LHCN-M2 (cell line): Measurements from ENCODE around the gene ATP5ME. TPM values are rescaled to one million over a fixed set of nuclear protein-coding genes. Genes with fewer than 3 reads are reported as not detected.
"Not testable (repeated sequence)": the region's sequence is repeated elsewhere in the genome, so short reads cannot be mapped to it uniquely, and the experiment has no call there.

Experiments
- DNase-seq: peaks from one replicate; pipeline ENCODE4 v3.0.0-alpha.2; 2012; ENCODE audit warnings: low read depth
- total RNA-seq: library from RNA; depleted of rRNA; stranded (reverse); fragments of >200 nt; gene quantifications from 2 replicates; pipeline ENCODE4 v1.2.3, GENCODE V29; 2014

Gene ATP5ME
- total RNA-seq, 1 experiment from 2014 or later, result 54.2 TPM

GRCh38 chr4:656436-657337, 17.4 kb downstream of the ATP5ME start:
- no peak for DNase-seq

- DNase-seq, result no peak
Observed at GRCh38 chr4:655464-656151, 18.5 kb downstream of the ATP5ME start.

GRCh38 chr4:654871-655463, 19.1 kb downstream of the ATP5ME start:
- no peak for DNase-seq

- no peak for DNase-seq
Observed at GRCh38 chr4:654503-654845, 19.6 kb downstream of the ATP5ME start.

- no peak for DNase-seq
Observed at GRCh38 chr4:653831-654502, 20.1 kb downstream of the ATP5ME start.

DNA sequence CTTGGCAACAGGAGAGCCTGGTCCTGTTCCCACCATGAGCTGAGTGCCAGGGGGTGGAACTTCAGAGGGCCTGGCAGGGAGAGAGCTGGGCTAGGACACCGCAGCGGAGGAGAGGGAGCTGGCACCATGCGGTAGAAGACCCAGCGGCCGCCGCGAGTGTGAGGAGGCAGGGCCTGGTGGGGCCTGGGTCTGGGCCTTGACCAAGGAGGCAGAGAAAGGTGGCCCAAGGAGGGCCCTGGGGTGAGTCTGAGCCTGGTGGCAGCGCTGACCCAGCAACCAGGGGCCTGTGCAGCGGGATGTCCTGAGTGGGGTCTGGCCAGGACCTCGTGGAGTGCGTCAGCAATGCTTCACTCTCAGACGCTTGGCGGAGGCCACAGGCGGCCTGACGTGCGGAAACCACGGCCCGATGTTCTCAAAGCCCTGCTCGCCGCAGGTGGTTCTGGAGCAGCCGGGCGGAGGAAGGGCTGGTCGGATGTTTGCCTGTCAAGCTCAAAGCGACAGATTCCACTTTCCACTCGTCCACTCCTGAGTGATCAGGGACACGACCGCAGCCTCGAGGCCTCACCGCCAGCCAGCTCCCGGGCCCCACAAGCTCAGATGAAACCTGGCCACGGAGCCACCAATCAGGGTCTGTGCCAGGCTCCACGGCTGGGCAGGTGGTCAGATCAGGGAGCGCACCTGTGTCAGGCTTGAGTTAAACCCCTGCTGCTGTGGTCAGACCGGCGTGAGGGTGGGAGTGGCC, 20.8 kb downstream of the ATP5ME start:
- no peak for DNase-seq

- no peak for DNase-seq
Observed at GRCh38 chr4:651884-652642, 22.0 kb downstream of the ATP5ME start.

- no peak for DNase-seq
Observed at GRCh38 chr4:650951-651883, 22.9 kb downstream of the ATP5ME start.

GRCh38 chr4:650461-650860, 23.6 kb downstream of the ATP5ME start:
- DNase-seq, result no peak

DNA sequence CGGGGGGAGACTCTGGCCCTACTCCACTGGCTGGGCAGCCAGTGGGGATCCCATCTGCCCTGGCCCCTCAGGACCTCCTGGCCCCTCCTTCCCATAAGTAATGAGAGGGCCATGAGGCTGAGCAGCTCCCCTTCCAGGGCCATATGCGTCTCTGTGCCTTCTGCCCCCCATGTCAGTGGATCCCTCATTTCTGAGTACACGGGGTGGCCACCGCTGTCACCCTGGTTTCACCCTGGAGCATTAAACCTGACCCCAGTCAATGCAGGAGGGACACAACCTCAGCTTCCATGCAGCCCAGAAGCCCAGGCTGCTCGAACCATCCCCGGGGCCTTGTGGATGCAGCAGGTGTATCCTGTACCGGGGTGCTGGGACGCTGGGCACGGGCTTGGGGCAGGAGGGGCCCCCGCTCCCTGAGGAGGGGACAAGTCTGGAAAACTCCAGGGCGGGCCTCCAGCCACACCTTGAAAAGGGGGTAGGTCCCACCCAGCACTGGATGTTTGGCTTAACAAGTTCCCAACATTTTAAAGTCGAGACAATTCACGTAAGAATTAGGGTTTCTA, 24.2 kb downstream of the ATP5ME start:
- DNase-seq, result no peak

GRCh38 chr4:649293-649625, 24.8 kb downstream of the ATP5ME start:
- no peak for DNase-seq

DNA sequence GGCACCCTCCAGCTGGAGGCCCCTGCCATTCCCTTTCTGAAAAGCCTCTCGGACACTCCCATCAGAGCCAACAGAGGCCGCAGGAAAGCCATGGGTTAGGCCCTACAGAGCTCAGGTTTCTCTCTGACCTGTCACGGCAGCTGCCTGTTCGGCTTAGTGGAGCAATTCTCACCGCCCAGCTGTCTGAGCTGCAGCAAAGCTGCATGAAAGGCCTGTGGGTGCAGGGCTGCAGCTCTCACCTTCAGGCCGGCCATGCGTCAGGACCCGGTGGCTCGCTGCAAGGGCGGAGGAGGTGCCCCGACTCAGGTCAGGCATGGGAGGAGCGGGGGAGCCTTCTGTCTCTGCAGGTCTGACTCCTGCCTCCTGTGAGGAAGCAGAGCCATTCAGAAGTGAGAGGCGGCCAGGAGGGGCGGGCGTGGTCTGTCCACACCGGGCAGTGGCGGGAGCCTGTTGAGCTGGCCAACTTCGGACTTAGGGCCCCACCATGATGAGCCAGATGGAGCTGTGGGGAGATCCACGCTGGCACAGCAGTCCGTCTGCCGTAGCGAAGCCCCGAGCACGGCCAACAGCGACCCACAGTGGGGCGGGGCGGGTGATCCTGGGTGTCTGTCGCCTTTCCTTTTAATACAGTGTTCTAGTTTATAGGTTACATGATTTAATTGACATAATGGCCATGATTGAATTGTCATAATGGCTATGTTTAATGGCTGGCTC, 25.3 kb downstream of the ATP5ME start:
- peak; percentile 5 for DNase-seq

- DNase-seq, result no peak
Observed at GRCh38 chr4:647481-647880, 26.6 kb downstream of the ATP5ME start.

- no peak for DNase-seq
Observed at GRCh38 chr4:646460-646859, 27.6 kb downstream of the ATP5ME start.

DNA sequence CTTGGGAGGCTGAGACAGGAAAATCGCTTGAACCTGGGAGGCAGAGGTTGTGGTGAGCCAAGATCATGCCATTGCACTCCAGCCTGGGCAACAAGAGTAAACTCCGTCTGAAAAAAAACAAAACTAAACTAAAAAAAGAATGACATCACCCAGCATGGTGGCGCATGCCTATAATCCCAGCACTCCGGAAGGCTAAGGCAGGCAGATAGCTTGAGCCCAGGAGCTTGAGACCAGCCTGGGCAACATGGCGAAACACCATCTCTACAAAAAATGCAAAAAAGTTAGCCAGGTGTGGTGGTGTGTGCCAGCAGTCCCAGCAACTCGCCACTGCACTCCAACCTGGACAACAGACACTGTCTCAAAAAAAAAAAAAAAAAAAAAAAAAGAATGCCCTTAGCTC, 31.7 kb downstream of the ATP5ME start:
- not testable (repeated sequence) for DNase-seq

- DNase-seq, result no peak
Observed at GRCh38 chr4:637536-638280, 36.4 kb downstream of the ATP5ME start.

DNA sequence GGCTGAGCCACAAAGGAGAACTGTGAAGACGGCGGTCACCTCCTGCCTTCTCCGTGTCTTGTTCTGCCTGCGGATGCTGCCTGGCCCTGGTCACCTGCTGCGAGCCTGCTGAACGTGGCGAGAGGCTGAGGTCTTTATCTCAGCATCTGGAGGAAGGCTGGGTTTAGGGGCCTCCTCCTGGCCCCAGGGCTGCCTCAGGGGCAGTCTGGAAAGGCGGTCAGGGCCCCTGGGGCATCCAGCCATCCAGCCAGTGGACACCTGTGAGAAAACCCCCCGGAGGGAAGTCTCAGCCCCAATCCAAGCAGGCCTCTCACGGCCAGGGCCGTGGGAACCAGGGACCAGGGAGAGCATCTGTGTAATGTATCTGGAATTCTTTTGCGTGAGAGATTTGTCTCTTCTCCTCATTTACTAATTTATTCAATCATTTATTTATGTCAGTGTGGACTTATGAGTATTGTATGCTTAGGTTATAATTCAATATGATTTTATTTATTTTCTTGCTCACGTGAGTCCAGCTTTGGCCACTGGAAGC, 37.4 kb downstream of the ATP5ME start:
- DNase-seq, result no peak
